NCI-H2171 treated with DMSO at 0.1 percent for 48 hours (cell line): ENCODE results near the gene TBC1D10B.
"Not testable (repeated sequence)": the region's sequence is repeated elsewhere in the genome, so short reads cannot be mapped to it uniquely, and the experiment has no call there.

ENCODE experiments used
- DNase-seq: peaks from one replicate; lab custom pipeline; 2025; lab: John Stamatoyannopoulos, UW

TBC1D10B gene

GRCh38 chr16:30354423-30355143, 15.7 kb downstream of the TBC1D10B start:
- DNase-seq: no peak

DNA sequence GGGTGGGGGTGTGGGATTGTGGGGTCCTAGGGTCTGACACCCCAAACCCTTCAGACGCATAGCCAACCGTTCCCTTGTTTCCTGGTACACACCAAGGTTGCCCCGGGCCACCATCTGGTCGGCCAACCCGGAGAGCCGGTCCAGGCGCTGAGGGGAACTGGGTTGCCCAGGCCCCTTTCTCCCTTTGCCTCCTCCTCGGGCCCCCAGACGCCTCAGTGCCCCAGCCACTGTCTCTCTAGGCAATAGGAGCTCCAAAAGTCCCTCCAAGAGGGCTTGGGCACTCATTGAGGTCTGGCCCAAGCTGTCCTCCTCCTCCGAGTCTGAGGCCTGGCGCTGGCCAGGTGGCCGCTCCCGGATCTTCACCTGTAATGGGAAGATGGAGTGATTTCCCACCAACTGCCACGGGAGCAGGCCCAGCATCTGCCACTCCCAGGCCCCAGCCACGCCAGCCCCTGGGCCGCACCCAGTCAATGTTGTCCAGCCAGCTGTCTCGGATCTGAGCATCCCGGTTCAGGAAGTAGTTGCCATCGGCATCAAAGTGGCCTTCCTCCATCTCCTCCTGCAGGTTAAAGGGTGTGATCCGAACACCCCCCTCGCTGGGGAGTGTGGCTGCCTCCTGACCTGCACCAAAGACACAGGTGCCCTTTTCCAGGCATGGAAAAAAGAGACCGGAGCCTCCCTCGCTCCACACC, 16.7 kb downstream of the TBC1D10B start:
- DNase-seq: no peak

- no peak for DNase-seq
Measured at GRCh38 chr16:30352488-30353401, 17.5 kb downstream of the TBC1D10B start.

GRCh38 chr16:30351586-30352419, 18.5 kb downstream of the TBC1D10B start:
- DNase-seq: no peak

DNA sequence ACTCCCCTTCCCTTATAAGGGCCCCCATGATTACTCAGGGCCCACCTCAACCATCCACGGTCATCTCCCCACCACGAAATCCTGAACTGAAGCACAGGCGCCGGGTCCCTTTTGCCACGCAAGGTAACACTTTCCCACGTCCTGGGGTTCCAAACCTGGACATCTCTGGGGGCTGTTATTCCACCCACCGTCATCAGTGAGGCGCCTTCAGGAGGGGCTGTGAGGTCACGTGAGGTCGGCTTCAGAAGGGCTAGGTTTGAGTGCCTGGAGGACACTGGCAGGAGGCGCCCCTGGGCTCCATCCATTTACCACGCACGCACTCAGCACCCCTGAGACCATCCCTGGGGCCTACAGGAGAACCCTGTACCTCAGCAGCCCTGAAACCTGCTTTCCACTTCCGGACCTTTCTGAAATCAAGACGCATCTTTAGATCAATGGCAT, 19.3 kb downstream of the TBC1D10B start:
- DNase-seq: no peak

GRCh38 chr16:30350134-30350871, 20.0 kb downstream of the TBC1D10B start:
- no peak for DNase-seq

- DNase-seq: no peak
Measured at GRCh38 chr16:30349675-30350074, 20.6 kb downstream of the TBC1D10B start.

- no peak for DNase-seq
Measured at GRCh38 chr16:30348929-30349328, 21.4 kb downstream of the TBC1D10B start.

DNA sequence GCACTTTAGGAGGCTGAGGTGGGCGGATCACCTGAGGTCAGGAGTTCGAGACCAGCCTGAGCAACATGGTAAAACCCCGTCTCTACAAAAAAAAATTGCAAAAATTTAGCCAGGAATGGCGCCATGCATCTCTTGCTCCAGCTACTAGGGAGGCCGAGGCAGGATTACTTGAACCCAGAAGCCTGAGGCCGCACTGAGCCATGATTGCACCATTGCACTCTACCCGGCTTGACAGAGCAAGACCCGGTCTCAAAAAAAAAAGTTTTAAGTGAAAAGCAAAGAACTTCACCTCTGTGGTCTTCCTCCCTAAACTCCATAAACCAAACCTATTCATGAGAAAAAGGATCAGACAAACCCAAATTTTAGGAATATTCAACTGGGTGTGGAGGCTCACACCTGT, 22.2 kb downstream of the TBC1D10B start:
- no peak for DNase-seq

- DNase-seq: no peak
Measured at GRCh38 chr16:30346286-30346685, 24.0 kb downstream of the TBC1D10B start.

DNA sequence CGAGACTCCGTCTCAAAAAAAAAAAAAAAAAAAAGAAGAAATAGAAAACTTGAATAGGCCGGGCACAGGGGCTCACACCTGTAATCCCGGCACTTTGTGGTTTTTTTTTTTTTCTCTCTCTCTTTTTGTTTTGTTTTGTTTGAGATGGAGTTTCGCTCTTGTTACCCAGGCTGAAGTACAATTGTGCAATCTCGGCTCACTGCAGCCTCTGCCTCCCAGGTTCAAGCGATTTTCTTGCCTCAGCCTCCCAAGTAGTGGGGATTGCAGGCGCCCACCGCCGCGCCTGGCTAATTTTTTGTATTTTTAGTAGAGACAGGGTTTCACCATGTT, 26.8 kb downstream of the TBC1D10B start:
- DNase-seq: not testable (repeated sequence)

GRCh38 chr16:30342751-30343490, 27.4 kb downstream of the TBC1D10B start:
- no peak for DNase-seq

GRCh38 chr16:30341971-30342370, 28.3 kb downstream of the TBC1D10B start:
- peak; percentile 19 for DNase-seq

GRCh38 chr16:30340621-30341020, 29.7 kb downstream of the TBC1D10B start:
- DNase-seq: no peak

DNA sequence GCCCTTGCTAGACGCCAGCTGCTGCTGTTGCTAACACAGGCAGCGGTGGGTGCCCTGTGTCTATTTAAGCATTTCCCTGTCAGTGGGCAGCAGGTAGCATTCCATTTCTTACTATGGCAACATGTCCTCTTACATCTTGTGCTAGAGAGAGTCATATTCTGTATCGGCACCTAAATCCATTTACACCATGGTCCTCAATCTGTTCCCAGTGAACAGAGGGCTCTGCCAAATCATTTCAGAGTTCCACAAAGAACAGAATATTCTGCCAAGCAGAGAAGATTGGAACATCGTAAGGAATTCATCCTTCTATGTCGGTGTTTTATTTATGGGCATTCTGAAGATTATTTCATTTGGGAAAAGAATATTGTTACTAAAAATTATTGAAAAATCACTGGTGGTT, 31.6 kb downstream of the TBC1D10B start:
- not testable (repeated sequence) for DNase-seq

- DNase-seq: not testable (repeated sequence)
Measured at GRCh38 chr16:30337964-30338357, 32.3 kb downstream of the TBC1D10B start.

- DNase-seq: no peak
Measured at GRCh38 chr16:30335598-30336474, 34.5 kb downstream of the TBC1D10B start.

DNA sequence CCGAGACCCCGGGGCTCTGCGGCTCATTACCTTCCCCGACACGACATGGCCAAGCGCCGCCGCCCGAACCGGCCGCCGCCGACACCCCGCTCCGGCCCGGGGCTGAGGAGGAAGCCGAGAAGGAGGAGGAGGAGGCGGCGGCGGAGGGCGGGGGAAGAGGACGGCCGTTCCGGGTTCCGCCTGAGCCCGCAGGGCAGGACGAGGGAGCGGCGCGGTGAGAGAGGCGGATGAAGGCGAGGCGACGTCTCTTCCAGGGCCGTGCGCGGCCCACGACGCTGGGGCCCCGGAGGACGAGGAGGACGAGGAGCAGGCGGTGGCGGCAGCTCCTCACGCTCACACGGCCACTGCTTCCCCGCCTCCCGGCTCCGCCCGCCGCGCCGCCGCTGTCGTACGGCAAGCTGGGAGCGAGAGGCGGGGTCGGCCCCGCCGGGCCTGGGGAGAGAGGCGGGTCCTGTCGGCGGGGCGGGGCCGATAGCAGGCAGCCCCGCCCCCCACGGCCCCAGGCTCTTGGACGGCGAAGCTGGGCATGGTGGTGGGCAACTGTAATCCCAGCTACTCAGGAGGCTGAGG, 35.2 kb downstream of the TBC1D10B start:
- peak; percentile 65 for DNase-seq

DNA sequence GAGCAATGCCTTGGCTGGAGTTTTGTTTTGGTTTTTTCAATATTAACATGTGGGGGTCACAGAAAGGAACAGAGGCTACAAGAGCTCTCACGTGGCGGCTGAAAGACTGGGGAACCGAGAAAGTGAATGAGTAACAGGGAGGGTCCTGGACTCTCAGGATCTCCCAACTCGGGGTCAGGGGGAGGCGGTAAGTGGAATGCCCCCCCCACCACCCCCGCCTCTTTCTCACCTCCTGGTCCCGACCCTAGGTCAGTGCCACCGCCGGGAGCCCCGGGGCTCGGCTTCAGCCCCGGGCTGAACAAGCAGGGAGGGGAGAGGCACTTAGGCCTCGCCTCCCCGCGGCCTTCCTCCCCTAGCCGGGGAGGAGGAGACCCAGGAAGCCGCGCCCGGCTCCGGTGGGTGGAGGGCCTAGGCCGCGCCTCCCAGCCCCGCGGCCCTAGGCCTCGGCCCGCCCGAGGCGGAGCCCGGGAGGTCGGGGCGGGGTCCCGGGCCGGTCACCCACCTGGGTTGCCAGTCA, 35.8 kb downstream of the TBC1D10B start:
- peak; percentile 45 for DNase-seq
